Thyroid gland (tissue), 4 donors: ENCODE measurements around the gene TNFAIP8L2.

Experiments
- CTCF ChIP-seq, 6 experiments: fragments of 200-600 bp in 3 of 6; fragments of 450-650 bp in 3 of 6; sonication (generic) in 3 of 6; IDR thresholded peaks; one replicate each; pipeline ENCODE4 v1.5.1; 2016 to 2019; ENCODE audit warnings: antibody characterized with exemption in 6 of 6, mild to moderate bottlenecking in 2 of 6, inconsistent platforms in 1 of 6, moderate library complexity in 1 of 6
- POLR2A ChIP-seq, 2 donors: fragments of 450-650 bp; IDR thresholded peaks; one replicate each; pipeline ENCODE4 v1.6.1; 2017; ENCODE audit warnings: antibody characterized with exemption in 2 of 2, mild to moderate bottlenecking in 2 of 2, moderate library complexity in 1 of 2

GRCh38 chr1:151130987-151131586 is 25.4 kb upstream of the TNFAIP8L2 start:
- TF ChIP-seq POLR2A (IDR thresholded peaks at IDR 0.05) (peak in 1 of 2 donors; percentile 32), CTCF (IDR thresholded peaks at IDR 0.05) (peak in 1 of 6 experiments; percentile 9)
